ENCODE measurements around the gene OR3A2. TPM values are rescaled to one million over a fixed set of nuclear protein-coding genes. Genes with fewer than 3 reads are reported as not detected.

Gene OR3A2
- total RNA-seq, 1 donor from 2014 or later = not detected

GRCh38 chr17:3335876-3336275, 50.2 kb downstream of the OR3A2 start:
- H3K4me1 Mint-ChIP-seq = no peaks in the 10 kb centered on the region
- no peak overlapping the region for H3K27ac Mint-ChIP-seq
- no peak for DNase-seq (ENCODE audit: low spot score)
- H3K27ac ChIP-seq = no peak overlapping the region
- H3K4me3 ChIP-seq = no peak overlapping the region
- H3K9ac ChIP-seq = no peak overlapping the region
- H3K27me3 Mint-ChIP-seq (ENCODE audit: insufficient read depth, low read depth) = peaks cover 3% of the 10 kb centered on the region
- H3K9me3 ChIP-seq (ENCODE audit: low read depth) = peaks cover 13% of the 10 kb centered on the region
- no peaks in the 10 kb centered on the region for H3K79me2 ChIP-seq (ENCODE audit: low read depth)
- no peak overlapping the region for H2AFZ ChIP-seq (replicated peaks)
- no peaks in the 10 kb centered on the region for H3K4me1 ChIP-seq
- H3K4me3 Mint-ChIP-seq = no peak overlapping the region
- H3F3A ChIP-seq (ENCODE audit: low read depth) = no peaks in the 10 kb centered on the region
- H4K20me1 ChIP-seq (ENCODE audit: low read depth) = no peaks in the 10 kb centered on the region
- H3K9me3 Mint-ChIP-seq = peaks cover 10% of the 10 kb centered on the region
- TF ChIP-seq, protein P1, sequence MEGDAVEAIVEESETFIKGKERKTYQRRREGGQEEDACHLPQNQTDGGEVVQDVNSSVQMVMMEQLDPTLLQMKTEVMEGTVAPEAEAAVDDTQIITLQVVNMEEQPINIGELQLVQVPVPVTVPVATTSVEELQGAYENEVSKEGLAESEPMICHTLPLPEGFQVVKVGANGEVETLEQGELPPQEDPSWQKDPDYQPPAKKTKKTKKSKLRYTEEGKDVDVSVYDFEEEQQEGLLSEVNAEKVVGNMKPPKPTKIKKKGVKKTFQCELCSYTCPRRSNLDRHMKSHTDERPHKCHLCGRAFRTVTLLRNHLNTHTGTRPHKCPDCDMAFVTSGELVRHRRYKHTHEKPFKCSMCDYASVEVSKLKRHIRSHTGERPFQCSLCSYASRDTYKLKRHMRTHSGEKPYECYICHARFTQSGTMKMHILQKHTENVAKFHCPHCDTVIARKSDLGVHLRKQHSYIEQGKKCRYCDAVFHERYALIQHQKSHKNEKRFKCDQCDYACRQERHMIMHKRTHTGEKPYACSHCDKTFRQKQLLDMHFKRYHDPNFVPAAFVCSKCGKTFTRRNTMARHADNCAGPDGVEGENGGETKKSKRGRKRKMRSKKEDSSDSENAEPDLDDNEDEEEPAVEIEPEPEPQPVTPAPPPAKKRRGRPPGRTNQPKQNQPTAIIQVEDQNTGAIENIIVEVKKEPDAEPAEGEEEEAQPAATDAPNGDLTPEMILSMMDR (IDR thresholded peaks at IDR 0.05) = no peak
- TF ChIP-seq EZH2 (IDR thresholded peaks at IDR 0.05) (no peak), EZH2phosphoT487 (IDR thresholded peaks at IDR 0.05) (no peak)
- no peaks in the 10 kb centered on the region for H3K36me3 ChIP-seq
- H3K27me3 ChIP-seq = no peaks in the 10 kb centered on the region
- H3K36me3 Mint-ChIP-seq = no peaks in the 10 kb centered on the region
- H3K4me2 ChIP-seq = no peak overlapping the region

DNA sequence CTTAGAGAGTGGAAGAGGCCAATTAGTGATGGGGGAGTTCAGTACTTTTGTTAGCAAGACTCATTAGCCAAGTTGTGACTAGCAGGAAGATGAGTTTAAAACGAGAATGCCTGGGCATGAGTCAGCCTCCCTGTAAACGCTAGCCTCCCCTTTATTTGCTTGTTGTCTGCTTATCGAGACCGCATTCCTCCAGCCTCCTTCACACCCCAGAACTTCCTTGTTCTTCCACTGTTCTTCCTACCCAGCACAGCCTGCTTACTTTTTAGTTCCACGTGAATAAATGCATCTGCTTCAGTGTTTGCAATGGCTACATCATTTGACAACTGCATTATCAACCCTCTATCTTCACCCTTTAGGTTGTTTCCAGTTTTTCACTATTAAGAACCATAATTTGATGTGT, 67.8 kb downstream of the OR3A2 start:
- no peaks in the 10 kb centered on the region for H3K4me1 ChIP-seq
- no peaks in the 10 kb centered on the region for H3F3A ChIP-seq (ENCODE audit: low read depth)
- no peak overlapping the region for H3K4me3 ChIP-seq
- no peaks in the 10 kb centered on the region for H3K79me2 ChIP-seq (ENCODE audit: low read depth)
- H3K27ac Mint-ChIP-seq = no peak overlapping the region
- no peak for DNase-seq (ENCODE audit: low spot score)
- no peaks in the 10 kb centered on the region for H3K27me3 ChIP-seq
- no peak for TF ChIP-seq EZH2 (IDR thresholded peaks at IDR 0.05)
- no peaks in the 10 kb centered on the region for H3K36me3 ChIP-seq
- H3K4me2 ChIP-seq = no peak overlapping the region
- H3K36me3 Mint-ChIP-seq = no peaks in the 10 kb centered on the region
- H3K9me3 Mint-ChIP-seq = no peaks in the 10 kb centered on the region
- H3K4me1 Mint-ChIP-seq = no peaks in the 10 kb centered on the region
- no peak overlapping the region for H3K27ac ChIP-seq
- no peaks in the 10 kb centered on the region for H3K9me3 ChIP-seq (ENCODE audit: low read depth)
- no peak overlapping the region for H3K9ac ChIP-seq
- no peak overlapping the region for H3K4me3 Mint-ChIP-seq
- peaks cover 2% of the 10 kb centered on the region for H3K27me3 Mint-ChIP-seq (ENCODE audit: insufficient read depth, low read depth)
- no peak overlapping the region for H2AFZ ChIP-seq (replicated peaks)
- H4K20me1 ChIP-seq (ENCODE audit: low read depth) = no peaks in the 10 kb centered on the region

GRCh38 chr17:3316836-3317235, 69.3 kb downstream of the OR3A2 start:
- Mint-ChIP-seq H3K27me3 (ENCODE audit: insufficient read depth, low read depth) (peaks cover 2% of the 10 kb centered on the region), H3K9me3 (no peaks in the 10 kb centered on the region), H3K4me3 (no peak overlapping the region), H3K36me3 (no peaks in the 10 kb centered on the region), H3K4me1 (no peaks in the 10 kb centered on the region), H3K27ac (no peak overlapping the region)
- no peak overlapping the region for H3K9ac ChIP-seq
- H3K79me2 ChIP-seq (ENCODE audit: low read depth) = no peaks in the 10 kb centered on the region
- H4K20me1 ChIP-seq (ENCODE audit: low read depth) = no peaks in the 10 kb centered on the region
- H3F3A ChIP-seq (ENCODE audit: low read depth) = no peaks in the 10 kb centered on the region
- H3K27me3 ChIP-seq = no peaks in the 10 kb centered on the region
- no peaks in the 10 kb centered on the region for H3K36me3 ChIP-seq
- no peak overlapping the region for H3K27ac ChIP-seq
- no peaks in the 10 kb centered on the region for H3K9me3 ChIP-seq (ENCODE audit: low read depth)
- H3K4me3 ChIP-seq = no peak overlapping the region
- no peak overlapping the region for H3K4me2 ChIP-seq
- DNase-seq (ENCODE audit: low spot score) = no peak
- no peaks in the 10 kb centered on the region for H3K4me1 ChIP-seq
- H2AFZ ChIP-seq (replicated peaks) = no peak overlapping the region
- TF ChIP-seq, protein P1 (IDR thresholded peaks at IDR 0.05) = no peak
- TF ChIP-seq EZH2 (IDR thresholded peaks at IDR 0.05) (no peak), EZH2phosphoT487 (IDR thresholded peaks at IDR 0.05) (no peak)

DNA sequence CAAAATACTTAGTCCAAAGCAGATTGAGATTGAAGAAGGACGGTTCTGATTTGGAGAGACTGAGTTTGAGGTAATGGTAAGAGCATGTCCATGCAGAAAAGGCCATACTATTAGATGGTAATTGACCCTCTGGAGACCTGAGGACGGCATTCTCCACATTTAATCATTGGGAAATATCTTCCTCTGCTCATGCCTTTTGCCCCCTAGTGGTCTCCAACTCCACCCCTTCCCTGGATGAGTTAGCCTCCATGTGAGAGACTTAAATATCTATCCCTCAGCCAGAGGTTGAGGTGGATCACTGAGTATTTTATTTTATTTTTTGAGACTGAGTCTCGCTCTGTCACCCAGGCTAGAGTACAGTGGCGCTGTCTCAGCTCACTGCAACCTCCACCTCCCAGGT, 77.5 kb downstream of the OR3A2 start:
- Mint-ChIP-seq H3K4me3 (no peak overlapping the region), H3K9me3 (peaks cover 5% of the 10 kb centered on the region), H3K4me1 (no peaks in the 10 kb centered on the region), H3K27ac (no peak overlapping the region), H3K36me3 (no peaks in the 10 kb centered on the region), H3K27me3 (ENCODE audit: insufficient read depth, low read depth) (no peaks in the 10 kb centered on the region)
- H4K20me1 ChIP-seq (ENCODE audit: low read depth) = no peaks in the 10 kb centered on the region
- TF ChIP-seq EZH2 (IDR thresholded peaks at IDR 0.05) (no peak), EZH2phosphoT487 (IDR thresholded peaks at IDR 0.05) (no peak)
- TF ChIP-seq, protein P1 (IDR thresholded peaks at IDR 0.05) = no peak
- no peaks in the 10 kb centered on the region for H3K4me1 ChIP-seq
- no peaks in the 10 kb centered on the region for H3K27me3 ChIP-seq
- H3K4me2 ChIP-seq = no peak overlapping the region
- H3K4me3 ChIP-seq = no peak overlapping the region
- no peak overlapping the region for H3K9ac ChIP-seq
- no peaks in the 10 kb centered on the region for H3K9me3 ChIP-seq (ENCODE audit: low read depth)
- no peak overlapping the region for H3K27ac ChIP-seq
- no peak for DNase-seq (ENCODE audit: low spot score)
- H3F3A ChIP-seq (ENCODE audit: low read depth) = no peaks in the 10 kb centered on the region
- H3K36me3 ChIP-seq = no peaks in the 10 kb centered on the region
- H3K79me2 ChIP-seq (ENCODE audit: low read depth) = no peaks in the 10 kb centered on the region
- H2AFZ ChIP-seq (replicated peaks) = no peak overlapping the region
